ENCODE measurements around the gene SMYD2. TPM values are rescaled to one million over a fixed set of nuclear protein-coding genes. Genes with fewer than 3 reads are reported as not detected.

The SMYD2 gene
- total RNA-seq, 4 donors from 2014 or later: 6.8 to 41.3 (median 19.2) TPM

- TF ChIP-seq POLR2A (IDR thresholded peaks at IDR 0.05) (no peak), CTCF (IDR thresholded peaks at IDR 0.05) (no peak)
- no peaks in the 10 kb centered on the region for H3K36me3 ChIP-seq
- intact Hi-C loops (cut with DNase I; ENCODE audit: low total_unique reads): no loop called here
Observed at GRCh38 chr1:214324896-214325800, 44.2 kb downstream of the SMYD2 start.

GRCh38 chr1:214326406-214326805, 45.4 kb downstream of the SMYD2 start:
- H3K36me3 ChIP-seq: no peaks in the 10 kb centered on the region
- intact Hi-C loops (cut with DNase I; ENCODE audit: low total_unique reads): no loop called here
- TF ChIP-seq CTCF (IDR thresholded peaks at IDR 0.05) (no peak), POLR2A (IDR thresholded peaks at IDR 0.05) (no peak)
- no peaks in the 10 kb centered on the region for H3K9me3 ChIP-seq
- H3K27me3 ChIP-seq: no peaks in the 10 kb centered on the region
- no peak for DNase-seq
- no peaks in the 10 kb centered on the region for H3K4me1 ChIP-seq
- no peak overlapping the region for H3K4me3 ChIP-seq
- H3K27ac ChIP-seq: no peak overlapping the region

More at GRCh38 chr1:214324896-214325800, 44.2 kb downstream of the SMYD2 start:
- Histone ChIP-seq H3K27ac (no peak overlapping the region), H3K9me3 (no peaks in the 10 kb centered on the region), H3K4me3 (no peak overlapping the region), H3K27me3 (no peaks in the 10 kb centered on the region), H3K4me1 (no peaks in the 10 kb centered on the region)
- DNase-seq: no peak

GRCh38 chr1:214327514-214327913, 46.6 kb downstream of the SMYD2 start:
- TF ChIP-seq POLR2A (IDR thresholded peaks at IDR 0.05) (no peak), CTCF (IDR thresholded peaks at IDR 0.05) (no peak)
- no peak for DNase-seq
- intact Hi-C loops (cut with DNase I; ENCODE audit: low total_unique reads): no loop called here

GRCh38 chr1:214328770-214329469, 48.0 kb downstream of the SMYD2 start:
- Histone ChIP-seq H3K27me3 (no peaks in the 10 kb centered on the region), H3K4me1 (no peaks in the 10 kb centered on the region), H3K27ac (no peak overlapping the region), H3K36me3 (no peaks in the 10 kb centered on the region), H3K9me3 (no peaks in the 10 kb centered on the region), H3K4me3 (no peak overlapping the region)
- TF ChIP-seq POLR2A (IDR thresholded peaks at IDR 0.05) (no peak), CTCF (IDR thresholded peaks at IDR 0.05) (peak; percentile 86 to 93 (median 90))
- peak; percentile 74 to 82 for DNase-seq
- intact Hi-C loops (cut with DNase I; ENCODE audit: low total_unique reads): no loop called here

More at GRCh38 chr1:214327514-214327913, 46.6 kb downstream of the SMYD2 start:
- no peaks in the 10 kb centered on the region for H3K4me1 ChIP-seq
- no peaks in the 10 kb centered on the region for H3K36me3 ChIP-seq
- H3K27me3 ChIP-seq: no peaks in the 10 kb centered on the region
- H3K27ac ChIP-seq: no peak overlapping the region
- H3K9me3 ChIP-seq: no peaks in the 10 kb centered on the region
- H3K4me3 ChIP-seq: no peak overlapping the region
